Measurements from ENCODE around the gene HIP1.
"Not testable (repeated sequence)": the region's sequence is repeated elsewhere in the genome, so short reads cannot be mapped to it uniquely, and the experiment has no call there.

HIP1 gene

DNA sequence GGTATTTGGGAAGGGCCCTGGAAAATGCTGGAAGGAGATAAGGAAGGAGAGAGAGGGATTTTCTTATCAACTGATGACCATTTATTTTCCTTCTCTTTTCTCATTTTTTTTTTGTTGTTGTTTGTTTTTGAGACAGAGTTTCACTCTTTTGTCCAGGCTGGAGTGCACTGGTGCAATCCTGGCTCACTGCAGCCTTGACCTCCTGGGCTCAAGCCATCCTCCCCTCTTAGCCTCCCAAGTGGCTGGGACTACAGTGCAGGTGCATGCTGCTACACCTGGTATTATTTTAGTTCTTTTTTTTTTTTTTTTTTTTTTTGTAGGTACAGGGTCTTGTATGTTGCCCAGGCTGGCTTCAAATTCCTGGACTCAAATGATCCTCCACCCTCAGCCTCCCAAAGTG, 52.2 kb downstream of the HIP1 start:
- no peak for DNase-seq (ENCODE audit: low read depth in 2 of 2)

- DNase-seq (ENCODE audit: low read depth in 2 of 2) = not testable (repeated sequence)
Observed at GRCh38 chr7:75682052-75682451, 56.7 kb downstream of the HIP1 start.

- DNase-seq (ENCODE audit: low read depth in 2 of 2) = no peak
Observed at GRCh38 chr7:75679060-75679459, 59.7 kb downstream of the HIP1 start.

DNA sequence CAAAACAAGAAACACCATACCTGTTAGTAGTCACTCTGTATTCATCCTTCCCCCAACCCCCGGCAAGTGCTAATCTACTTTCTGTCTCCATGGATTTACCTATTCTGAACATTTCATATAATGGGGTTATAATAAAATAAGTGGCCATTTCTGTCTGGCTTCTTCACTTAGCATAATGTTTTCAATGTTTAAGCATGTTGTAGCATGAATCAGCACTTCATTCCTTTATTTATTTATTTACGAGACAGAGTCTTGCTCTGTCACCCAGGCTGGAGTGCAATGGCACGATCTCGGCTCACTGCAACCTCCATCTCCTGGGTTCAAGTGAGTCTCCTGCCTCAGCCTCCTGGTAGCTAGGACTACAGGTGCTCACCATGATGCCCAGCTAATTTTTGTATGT, 69.2 kb downstream of the HIP1 start:
- DNase-seq (ENCODE audit: low read depth in 2 of 2) = no peak

DNA sequence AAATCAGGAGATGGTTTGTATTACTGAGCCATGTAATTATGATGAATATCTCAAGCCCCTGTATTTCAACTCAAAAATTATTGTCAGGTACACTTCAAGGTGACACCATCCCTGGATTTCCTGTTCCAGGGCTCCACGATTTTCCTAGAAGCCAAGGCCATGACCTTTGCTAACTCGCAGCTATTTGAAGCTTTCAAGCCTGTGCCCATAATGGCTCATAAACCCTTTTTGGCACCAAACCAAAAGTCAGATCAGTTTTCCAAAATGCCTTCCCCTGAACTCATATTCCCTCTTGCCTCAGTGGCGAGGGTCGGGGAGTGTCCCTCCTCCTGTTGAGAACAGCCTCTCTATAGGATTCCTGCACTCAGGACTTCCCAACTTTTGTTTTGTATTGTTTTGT, 70.8 kb downstream of the HIP1 start:
- no peak for DNase-seq (ENCODE audit: low read depth in 2 of 2)

- no peak for DNase-seq (ENCODE audit: low read depth in 2 of 2)
Observed at GRCh38 chr7:75663302-75663907, 75.3 kb downstream of the HIP1 start.

- no peak for DNase-seq (ENCODE audit: low read depth in 2 of 2)
Observed at GRCh38 chr7:75662579-75663301, 76.0 kb downstream of the HIP1 start.

- no peak for DNase-seq (ENCODE audit: low read depth in 2 of 2)
Observed at GRCh38 chr7:75660566-75661215, 78.0 kb downstream of the HIP1 start.

DNA sequence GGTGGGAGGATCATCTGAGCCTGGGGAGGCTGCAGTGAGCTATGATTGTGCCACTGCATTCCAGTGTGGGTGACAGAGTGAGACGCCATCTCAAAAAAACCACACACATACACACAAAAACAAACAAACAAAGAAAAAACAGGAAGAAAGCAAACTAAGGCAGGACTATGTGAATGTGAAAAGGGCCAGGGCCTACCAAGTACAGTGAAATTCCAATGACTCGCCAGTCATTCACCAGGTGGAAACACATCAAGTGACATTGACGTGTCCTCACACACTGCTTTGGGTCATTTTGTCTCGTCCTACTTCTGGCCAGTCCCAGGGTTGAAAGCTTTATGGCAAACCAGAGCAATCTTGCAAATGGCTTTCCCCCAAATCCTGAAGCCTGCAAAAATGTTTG, 79.9 kb downstream of the HIP1 start:
- DNase-seq (ENCODE audit: low read depth in 2 of 2) = no peak

DNA sequence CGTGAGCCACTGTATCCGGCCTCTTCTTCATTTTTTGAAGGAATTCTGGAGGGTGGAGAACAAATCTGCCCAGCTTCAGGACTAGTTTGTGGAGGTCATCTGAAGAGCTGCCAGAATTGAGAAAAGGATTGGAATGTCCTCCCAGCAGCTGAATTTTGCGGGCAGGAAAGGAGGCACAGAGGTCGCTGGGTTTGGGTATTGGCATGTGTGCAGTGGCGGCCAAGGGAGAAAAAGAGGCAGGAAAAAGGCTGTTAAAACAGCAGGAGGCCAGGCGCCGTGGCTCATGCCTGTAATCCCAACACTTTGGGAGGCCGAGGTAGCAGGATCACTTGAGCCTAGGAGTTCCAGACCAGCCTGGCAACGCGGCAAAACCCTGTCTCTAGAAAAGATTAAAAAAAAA, 80.4 kb downstream of the HIP1 start:
- no peak for DNase-seq (ENCODE audit: low read depth in 2 of 2)

GRCh38 chr7:75657866-75658265, 80.9 kb downstream of the HIP1 start:
- DNase-seq (ENCODE audit: low read depth in 2 of 2) = no peak

DNA sequence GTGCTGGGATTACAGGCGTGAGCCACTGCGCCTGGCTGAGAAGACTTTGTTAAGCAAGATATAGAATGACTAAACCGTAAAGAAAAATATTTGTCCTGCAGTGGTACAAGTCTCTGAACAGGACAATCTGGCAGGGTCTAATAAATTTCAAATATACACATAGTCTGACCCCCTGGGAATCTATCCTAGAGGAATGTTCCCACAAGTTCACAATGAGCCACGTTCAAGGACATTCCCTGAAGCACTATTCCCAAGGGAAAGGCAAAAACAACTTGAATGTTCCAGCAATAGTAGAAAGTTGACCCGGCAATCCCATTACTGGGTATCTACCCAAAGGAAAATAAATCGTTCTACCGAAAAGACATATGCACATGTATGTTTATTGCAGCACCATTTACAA, 82.0 kb downstream of the HIP1 start:
- DNase-seq (ENCODE audit: low read depth in 2 of 2) = no peak

DNA sequence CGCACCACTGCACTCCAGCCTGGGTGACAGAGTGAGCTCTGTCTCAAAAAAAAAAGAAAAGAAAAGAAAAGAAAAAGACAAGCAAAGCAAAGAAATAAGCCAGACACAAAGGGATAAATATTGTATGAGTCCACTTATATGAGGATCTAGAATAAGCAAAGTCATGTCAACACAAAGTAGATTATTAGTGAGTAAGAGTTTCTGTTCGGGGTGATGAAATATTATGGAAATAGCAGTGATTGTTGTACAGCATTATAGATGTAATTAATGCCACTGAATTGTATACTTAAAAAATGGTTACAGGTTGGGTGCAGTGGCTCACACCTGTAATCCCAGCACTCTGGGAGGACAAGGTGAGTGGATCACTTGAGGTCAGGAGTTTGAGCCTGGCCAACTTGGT, 83.2 kb downstream of the HIP1 start:
- DNase-seq (ENCODE audit: low read depth in 2 of 2) = no peak

GRCh38 chr7:75654855-75655254, 83.9 kb downstream of the HIP1 start:
- DNase-seq (ENCODE audit: low read depth in 2 of 2) = no peak

- no peak for DNase-seq (ENCODE audit: low read depth in 2 of 2)
Observed at GRCh38 chr7:75653651-75654050, 85.1 kb downstream of the HIP1 start.

GRCh38 chr7:75652788-75653187, 86.0 kb downstream of the HIP1 start:
- DNase-seq (ENCODE audit: low read depth in 2 of 2) = no peak

DNA sequence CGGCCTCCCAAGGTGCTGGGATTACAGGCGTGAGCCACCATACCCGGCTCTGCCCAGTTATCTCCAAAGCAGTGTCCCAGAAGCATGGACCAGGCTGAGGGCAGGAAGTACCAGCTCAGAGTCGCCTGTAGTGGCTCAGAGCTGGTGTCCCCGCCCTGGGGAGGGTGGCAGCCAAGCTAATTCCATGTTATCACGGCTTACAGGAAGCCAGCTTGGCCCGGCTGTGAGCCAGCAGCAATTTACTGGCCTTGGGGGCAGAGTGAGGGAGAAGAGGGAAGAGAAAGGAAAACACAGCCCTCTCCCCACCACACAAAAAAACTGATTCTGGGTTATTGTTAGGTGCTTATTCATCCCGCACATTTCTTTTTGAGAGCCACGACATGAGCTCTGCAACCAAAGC, 88.1 kb downstream of the HIP1 start:
- DNase-seq (ENCODE audit: low read depth in 2 of 2) = no peak

GRCh38 chr7:75650062-75650461, 88.7 kb downstream of the HIP1 start:
- no peak for DNase-seq (ENCODE audit: low read depth in 2 of 2)

DNA sequence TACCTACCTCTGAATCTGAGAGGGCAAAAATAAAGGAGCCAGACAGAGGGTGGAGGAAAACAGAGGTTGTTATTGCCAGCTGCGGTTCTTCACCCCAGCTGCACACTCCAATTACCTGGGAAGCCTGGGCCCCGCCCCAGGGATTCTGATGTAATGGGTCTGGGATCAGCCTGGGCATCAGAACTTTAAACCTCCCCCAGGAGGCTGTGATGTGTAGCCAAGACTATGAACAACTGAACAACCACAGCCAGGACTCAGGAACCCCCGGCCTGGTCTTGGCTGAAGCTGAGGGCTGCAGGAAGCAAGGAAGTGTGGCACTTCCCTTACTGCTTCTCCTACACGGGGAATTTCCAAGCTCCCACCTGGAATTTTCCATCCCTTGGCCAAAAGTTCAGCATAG, 89.3 kb downstream of the HIP1 start:
- DNase-seq (ENCODE audit: low read depth in 2 of 2) = no peak

DNA sequence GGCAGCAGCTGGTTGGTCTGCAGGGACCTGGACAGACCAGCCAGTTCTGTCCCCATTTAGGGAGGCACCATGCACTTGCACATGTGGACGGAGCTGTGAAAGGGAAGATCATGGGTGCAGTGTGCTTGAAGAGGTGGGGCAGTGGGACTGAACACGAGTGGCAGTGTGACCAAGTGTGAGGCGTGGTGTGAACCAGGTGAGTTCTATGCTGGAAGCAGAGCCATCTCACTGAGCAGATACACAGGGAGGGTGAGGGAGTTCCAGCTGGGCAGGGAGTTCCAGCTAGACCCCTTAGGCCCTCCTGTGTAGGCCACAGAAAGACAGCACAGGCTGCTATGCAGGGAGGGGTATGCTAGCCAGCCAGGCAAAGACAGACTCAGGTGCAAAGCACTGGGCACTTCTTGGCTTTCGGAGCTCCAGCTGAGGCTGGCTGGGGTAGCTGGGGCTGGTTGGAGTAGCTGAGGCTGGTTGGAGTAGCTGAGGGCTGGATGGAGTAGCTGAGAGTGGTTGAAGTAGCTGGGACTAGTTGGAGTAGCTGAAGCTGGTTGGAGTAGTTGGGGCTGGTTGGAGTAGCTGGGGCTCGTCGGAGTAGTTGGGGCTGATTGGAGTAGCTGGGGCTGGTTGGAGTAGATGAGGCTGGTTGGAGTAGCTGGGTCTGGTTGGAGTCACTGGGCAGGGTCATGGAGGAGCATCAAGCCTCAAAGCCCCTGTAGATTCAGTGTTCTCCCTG, 90.9 kb downstream of the HIP1 start:
- no peak for DNase-seq (ENCODE audit: low read depth in 2 of 2)

GRCh38 chr7:75646571-75647102, 92.1 kb downstream of the HIP1 start:
- no peak for DNase-seq (ENCODE audit: low read depth in 2 of 2)

- DNase-seq (ENCODE audit: low read depth in 2 of 2) = no peak
Observed at GRCh38 chr7:75645570-75645969, 93.2 kb downstream of the HIP1 start.

All from stimulated activated CD4-positive, alpha-beta T cell treated with anti-CD3 and anti-CD28 coated beads, Interleukin-1b, Interleukin-23, amount 100 ng/mL, for 4 hours (primary cell).